Neural progenitor cell (in vitro differentiated cells): Measurements from ENCODE around the gene DLGAP5.

Experiments used
- CTCF ChIP-seq: fragments of 200-600 bp; sonication (generic); IDR thresholded peaks from 2 replicates; pipeline ENCODE4 v1.5.1; 2017; ENCODE audit warnings: antibody characterized with exemption, mild to moderate bottlenecking
- EZH2 ChIP-seq: fragments of 200-600 bp; sonication (generic); IDR thresholded peaks from 2 replicates; pipeline ENCODE4 v1.6.1; 2017; ENCODE audit warnings: antibody characterized with exemption, mild to moderate bottlenecking, moderate library complexity

- TF ChIP-seq CTCF (no peak), EZH2 (no peak)
Measured at GRCh38 chr14:55127460-55127951, 63.9 kb downstream of the DLGAP5 start.
